Measurements from ENCODE around the gene ANKFN1. TPM values are rescaled to one million over a fixed set of nuclear protein-coding genes. Genes with fewer than 3 reads are reported as not detected.

ANKFN1 gene
- total RNA-seq, 1 experiment from 2014 or later: 1.4 TPM

DNA sequence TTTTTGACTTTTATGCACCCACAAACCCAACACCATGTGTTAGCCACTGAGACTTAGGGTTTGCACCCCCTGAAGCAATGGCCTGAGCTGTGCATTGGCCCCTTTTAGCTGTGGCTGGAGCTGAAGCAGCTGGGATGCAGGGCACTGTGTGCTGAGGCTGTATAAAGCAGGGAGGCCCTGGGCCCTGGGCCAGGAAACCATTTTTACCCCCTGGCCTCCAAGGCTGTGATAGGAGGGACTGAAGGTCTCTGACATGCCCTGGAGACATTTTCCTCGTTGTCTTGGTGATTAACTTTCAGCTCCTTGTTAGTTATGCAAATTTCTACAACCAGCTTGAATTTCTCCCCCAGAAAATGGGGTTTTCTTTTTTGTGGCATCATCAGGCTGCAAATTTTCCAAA lies 6.7 kb upstream of the ANKFN1 start:
- peak; percentile 43 for DNase-seq (ENCODE audit: low read depth)

DNA sequence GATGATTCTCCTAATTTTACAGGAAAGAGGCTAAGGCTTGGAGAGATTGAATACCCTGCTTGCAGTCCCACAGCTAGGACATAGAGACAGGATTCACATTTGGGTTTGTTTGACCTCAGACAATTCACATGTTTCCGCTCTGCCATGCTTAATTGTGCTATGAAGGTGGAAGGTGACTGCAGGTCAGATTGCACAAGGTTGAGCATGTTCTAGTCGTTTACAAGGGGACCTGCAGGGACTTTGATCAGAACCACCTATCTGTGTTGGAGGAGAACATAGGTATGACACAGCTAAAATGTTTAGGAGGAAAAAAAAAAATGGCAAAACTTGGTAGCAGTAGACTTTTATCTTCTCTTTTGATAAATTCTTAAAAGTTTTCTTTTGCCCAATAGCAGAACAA lies 4.9 kb upstream of the ANKFN1 start:
- no peak for DNase-seq (ENCODE audit: low read depth)

DNA sequence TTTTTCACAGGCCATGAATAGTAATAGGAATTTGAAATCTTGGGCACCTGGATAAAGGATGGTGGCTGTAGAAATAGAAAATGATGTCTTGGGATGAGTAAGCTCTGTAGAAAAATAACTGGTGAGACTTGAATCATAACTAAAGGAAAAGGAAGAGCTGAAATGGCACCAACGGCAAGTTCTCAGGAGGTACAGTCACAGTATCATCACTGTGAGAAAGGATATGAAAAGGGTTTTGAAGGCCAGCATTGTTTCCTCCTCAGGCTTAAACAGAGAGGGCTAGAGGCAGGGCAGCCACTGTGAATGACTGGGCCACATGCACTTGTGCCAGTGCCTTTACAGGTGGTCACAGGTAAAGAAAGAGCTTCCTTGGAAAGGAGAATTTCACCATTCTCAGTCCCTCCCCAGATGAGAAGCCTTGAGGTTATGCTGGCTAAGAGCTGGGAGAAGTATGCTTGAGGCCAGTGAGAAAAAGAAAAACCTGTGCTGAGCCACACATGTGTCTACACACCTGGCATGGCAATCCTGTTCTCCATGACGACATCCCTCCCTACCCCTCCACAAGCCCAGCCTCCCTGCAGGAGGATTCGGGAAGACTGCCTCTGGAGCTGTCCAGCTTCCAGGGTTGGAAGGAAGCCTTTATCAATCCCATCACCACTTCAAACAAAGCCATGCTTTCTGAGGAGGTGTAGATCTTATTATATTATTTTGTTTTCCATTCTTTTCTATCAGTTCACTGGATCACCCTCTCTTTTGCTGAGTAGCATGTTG lies 3.8 kb upstream of the ANKFN1 start:
- no peak for DNase-seq (ENCODE audit: low read depth)

DNA sequence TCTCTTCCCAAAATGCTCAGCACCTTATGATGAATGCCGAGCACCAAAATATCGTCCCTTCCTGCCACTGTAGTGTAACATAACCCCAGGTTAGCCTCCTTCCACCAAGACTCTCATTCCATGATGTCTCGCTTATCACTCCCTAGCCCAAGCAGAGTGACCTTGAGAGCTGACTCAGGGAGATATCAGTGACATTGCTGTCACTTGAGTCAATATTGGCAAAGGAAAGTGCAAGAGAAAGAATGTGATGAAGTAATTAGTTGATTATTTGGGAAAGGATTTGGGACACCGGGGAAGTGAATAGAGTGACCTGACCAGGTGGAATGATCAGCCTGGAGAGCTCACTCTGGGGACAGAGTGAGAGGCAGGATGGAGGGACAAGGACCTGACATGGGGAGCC lies 2.6 kb upstream of the ANKFN1 start:
- DNase-seq (ENCODE audit: low read depth): peak; percentile 68

DNA sequence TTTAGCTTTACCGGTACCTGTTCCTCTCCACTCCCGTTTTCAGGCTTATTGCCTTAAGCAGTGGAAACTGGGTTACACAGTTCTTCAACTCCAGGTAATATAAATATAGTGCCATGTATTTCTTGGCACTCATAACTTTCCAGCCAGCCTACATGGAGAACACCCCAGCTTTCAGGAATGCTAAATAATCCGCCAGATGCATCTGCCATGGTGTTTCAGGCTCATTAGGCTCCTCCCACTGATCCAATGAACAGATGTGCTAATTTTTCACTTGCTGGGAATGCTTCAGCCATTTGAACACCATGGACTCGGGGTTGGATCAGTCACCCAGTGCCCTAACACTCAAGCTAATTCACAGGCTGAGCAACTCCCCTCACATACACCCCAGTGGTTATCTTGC lies 4.6 kb downstream of the ANKFN1 start:
- DNase-seq (ENCODE audit: low read depth): no peak

DNA sequence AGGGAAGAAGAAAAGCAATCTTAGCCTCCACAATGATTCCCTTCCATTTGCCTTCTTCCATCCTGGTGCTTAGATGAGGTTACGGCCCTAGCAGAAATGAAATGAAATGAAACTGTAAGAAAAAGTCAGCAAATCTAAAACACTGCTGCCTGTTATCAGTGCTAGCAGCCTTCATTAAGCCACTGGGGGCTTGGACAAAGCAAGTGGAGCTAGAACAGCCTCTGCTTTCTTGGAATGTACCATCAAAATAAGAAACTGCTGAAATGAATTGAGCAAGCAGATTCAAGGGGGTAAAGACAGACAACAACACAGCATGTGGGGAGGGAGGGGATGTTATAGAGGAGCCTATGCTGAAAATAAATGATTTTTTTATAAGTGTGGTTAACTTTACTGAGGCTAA lies 5.1 kb downstream of the ANKFN1 start:
- DNase-seq (ENCODE audit: low read depth): no peak

DNA sequence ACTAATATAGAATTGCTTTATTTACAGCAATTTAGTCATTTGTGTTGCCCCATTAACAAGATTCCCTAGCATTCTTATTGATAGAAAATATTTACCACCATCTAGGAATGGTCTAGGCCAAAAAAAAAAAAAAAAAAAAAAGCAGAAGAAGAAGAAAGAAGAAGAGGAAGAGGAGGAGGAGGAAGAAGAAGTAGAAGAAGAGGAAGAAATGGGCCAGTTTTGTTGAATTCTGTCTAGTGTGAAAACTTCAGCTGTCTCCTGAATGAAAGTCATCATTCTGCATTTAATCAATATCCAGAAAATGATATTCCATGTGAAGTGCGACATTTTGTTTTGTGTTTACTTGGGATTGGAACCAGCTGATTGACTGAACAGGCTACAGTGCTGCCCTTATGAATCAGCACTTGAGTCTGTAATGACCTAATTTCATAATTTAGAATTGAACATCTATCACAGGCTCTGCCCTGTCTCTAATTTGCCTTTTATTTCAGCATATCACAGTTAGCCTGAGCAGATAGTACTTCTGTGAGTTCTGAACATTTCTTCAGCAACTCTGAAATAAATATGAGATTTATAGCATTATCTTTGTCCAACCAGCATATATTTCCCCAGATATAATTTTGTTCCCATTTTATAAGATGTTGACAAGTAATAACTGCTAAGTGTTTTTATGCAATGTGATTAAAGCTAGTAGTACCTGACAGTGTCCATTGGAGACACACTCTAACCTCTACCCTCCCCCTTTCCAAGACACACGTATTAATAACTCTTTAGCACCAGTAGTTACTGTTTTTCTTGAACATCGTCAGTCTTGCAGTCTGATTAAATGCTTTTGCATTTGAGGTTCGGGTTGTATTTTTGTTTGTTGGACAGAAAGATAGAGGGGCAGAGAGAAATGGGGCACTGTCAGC lies 5.9 kb downstream of the ANKFN1 start:
- DNase-seq (ENCODE audit: low read depth): no peak

DNA sequence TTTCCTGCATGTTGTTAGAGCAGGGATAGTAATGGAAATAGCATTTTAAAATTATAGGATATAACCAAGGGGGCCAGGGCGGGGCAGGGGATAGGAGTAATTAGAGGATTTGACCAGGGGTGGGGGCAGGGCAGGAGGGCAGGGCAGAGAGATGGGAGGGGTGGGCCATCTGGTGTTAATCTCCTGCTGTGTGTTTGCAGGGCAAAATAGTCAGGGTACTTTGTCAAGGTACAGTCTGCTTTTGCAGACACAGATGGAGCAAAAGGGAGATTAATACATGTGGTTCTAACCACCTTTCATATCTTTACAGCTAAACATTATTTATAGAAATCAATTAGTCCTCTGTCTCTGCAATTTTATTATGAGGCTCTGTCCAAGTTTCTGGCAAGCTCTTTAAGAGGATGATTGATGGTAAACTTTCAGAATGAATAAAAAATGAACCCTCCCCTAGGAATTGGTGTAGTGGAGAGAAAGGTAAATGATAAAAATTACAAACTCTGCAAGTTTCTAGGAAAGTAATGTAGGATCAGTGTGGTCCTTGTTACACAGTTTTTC lies 6.6 kb downstream of the ANKFN1 start:
- DNase-seq (ENCODE audit: low read depth): peak; percentile 57

DNA sequence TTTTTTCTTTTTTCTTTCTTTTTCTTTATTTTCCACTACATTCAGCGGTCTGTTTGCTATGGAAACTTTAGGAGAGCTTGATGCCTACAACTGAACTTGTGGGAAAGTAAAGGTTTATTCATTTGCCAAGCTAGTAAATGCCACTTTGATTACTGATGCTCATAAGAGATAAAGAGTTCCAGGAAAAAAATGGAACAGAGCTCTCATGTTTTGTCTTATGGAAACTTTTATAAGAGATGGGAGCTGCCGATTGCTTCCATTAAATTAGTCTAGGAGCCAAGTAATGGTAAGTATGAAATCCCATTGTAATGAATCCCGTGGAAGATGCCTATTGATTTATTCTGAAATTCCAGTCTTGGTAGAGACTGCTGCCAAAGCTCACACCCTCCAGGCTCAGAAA lies 7.1 kb downstream of the ANKFN1 start:
- DNase-seq (ENCODE audit: low read depth): peak; percentile 80

DNA sequence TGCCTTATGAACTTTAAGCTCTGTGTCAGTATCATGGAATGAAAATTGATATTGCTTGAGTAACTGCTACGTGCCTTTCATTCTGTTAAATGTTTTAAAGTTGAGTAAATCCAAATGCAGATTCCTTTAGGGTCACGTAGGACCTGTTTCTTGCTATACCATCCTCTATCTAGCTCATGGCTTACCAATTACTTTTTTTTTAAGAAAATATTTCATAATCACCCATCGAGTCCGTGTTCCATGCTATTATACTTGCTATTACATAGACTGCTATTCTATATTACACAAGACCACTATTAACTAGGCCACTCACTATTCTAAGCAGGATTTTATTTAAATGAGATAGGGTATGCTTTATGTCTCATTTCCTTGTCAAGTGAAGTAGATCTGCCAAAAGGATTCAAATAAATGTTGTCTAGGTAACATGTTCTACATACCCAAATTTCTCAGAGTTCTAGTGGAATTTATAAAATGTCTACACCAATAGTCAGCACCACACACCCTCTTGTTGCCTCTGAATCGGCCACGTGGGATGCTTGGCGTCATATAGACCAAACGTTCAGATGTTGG lies 11.9 kb downstream of the ANKFN1 start:
- no peak for DNase-seq (ENCODE audit: low read depth)

DNA sequence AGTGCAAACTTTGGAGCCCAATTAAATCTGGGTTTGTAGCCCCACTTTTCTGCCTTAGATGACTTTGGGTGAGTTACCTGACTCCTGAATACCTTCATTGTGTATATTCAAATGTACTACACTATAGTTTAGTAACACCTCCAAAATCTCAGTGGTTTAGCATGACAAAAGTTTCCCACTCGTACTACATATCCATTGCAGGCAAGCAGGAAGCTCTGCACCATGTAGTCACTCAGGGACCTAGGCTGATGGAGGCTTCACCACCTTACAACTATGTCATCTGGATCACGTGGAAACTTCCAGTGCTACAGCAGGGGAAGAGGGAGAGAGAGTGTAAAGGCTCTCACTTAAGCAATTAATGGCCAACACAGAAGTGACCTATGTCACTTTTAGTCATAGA lies 14.2 kb downstream of the ANKFN1 start:
- DNase-seq (ENCODE audit: low read depth): no peak

DNA sequence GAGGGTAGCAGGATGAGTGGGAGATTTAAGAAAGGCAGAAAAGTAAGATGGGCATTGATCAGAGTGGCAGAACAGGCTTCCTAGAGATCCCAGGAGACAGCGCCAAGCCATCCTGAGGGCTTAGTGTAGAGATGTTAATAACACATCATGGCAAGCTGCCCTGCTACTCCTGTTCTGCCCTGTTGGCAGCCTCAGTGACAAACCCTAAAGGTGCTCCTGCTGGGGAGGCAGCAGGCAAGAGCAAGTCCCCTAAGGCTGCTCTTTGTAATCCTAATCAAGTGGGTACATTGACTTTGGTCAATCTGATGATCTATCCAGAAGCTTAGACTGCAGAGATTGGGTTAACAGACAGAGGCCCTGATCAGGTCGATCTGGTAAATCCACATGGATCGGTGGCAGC lies 16.3 kb downstream of the ANKFN1 start:
- DNase-seq (ENCODE audit: low read depth): no peak

DNA sequence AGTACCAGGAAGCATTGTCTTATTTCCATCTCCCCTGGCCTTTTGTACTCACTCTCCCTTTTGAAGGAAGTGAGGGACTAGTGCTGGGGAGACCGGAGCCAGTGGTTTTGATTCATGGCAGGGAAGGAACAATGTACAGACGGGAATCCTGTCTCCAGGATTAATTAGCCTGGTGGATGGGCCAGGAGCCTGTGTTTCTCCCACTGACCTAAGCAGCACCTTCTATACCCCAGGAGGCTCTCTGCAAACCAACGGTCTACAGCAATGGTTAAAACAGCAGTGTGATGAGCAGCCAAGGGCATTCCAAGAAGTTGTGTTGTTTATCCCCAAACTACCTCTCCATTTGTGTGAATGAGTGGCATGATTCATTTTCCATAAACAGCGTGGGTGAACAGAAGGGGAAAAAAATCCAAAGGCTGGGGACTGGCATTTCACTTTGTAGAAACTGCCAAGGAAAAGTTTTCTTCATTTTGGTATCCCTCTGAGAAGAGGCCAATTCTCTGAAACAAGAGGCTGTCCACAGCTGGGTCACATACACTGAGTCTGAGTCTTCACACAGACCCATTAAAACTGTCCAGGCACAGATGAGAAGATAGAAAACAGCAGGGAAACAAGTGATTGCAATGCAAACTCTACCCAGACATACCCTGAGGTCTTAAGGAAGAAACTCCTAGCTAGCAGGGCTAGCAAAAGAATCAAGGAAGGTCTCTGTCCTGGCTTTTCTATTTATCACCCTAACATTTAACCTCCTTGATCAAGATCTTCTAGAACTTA lies 18.1 kb downstream of the ANKFN1 start:
- DNase-seq (ENCODE audit: low read depth): peak; percentile 55

DNA sequence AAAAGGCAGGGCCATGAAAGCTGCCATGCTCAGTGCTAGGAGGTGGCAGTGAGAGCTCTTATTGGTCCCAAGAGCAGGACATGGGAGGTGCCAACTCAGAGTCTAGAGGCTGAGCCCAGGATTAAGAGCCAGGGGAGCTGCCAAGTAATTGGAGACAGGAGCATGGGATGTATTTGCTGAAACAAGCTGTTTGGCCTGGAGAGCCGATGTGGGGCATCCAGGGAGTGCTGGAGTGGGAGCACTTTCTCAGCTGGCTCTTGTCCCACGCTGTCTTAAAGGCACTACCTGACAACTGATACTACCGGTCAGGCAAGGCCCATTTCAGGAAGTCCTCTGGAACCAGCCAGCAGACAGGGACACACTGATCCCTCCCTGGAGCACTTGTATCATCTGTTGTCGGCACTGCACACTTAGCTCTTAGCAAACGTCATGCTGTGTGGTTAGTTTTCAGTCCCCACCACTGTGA lies 19.3 kb downstream of the ANKFN1 start:
- peak; percentile 75 for DNase-seq (ENCODE audit: low read depth)

DNA sequence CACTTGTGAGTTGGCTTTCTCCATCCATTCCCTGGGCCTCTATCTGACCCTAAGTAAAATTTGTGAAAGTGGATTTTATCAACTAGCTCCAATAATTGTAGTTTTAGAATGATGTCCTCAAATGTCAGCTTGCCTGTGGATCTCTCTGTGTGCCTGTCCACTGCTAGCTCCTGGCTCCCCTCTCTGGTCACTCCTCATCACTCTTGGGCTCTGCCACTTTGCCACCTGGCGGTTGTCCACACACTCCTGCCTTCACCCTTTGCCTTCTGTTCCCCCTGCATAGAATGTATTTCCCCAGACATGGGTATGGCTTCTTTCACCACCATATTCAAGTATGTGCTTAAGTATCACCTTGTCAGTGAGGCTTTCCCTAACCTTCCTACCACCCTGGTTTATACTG lies 19.8 kb downstream of the ANKFN1 start:
- no peak for DNase-seq (ENCODE audit: low read depth)

DNA sequence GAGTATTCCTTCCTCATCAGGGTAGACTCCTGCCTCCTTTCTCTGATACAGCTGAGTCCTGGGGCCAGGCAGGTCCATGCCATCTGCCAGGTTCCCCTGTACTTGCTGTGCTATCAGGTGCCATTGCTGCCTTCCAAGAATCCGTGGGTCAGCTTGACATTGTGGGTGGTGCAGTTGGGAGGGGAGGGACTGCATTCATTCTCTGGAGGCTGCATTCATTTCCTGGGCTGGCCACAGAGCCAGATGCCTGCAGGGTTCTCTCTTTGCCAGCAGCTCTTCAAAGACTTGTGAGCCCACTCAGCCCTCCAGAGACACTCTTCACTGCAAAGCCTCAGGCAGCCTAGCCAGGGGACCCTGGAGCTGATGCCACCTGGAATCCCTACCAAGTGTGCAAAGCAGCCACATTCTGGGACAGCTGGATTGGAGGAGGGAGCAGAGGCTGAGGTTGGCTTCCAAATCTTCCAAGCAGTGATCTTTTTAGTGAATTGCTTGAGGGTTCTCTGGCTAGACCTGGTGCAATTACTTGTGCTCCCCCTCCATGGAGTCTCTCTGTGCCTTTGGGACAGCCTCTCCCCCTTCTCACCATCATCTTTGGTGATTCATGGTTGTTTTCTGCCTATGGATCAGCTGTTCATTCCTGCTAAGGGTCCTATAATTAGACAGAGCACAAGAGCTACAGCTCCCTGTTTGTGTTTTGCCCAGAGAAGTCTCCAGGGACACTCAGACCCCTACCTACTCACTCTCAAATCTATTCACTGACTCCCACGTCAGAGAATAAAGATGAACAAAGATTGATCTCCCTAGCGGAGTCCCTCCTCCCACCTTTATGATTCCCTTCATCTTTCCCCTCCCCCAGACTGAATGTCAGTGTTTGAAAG lies 20.9 kb downstream of the ANKFN1 start:
- peak; percentile 64 for DNase-seq (ENCODE audit: low read depth)

DNA sequence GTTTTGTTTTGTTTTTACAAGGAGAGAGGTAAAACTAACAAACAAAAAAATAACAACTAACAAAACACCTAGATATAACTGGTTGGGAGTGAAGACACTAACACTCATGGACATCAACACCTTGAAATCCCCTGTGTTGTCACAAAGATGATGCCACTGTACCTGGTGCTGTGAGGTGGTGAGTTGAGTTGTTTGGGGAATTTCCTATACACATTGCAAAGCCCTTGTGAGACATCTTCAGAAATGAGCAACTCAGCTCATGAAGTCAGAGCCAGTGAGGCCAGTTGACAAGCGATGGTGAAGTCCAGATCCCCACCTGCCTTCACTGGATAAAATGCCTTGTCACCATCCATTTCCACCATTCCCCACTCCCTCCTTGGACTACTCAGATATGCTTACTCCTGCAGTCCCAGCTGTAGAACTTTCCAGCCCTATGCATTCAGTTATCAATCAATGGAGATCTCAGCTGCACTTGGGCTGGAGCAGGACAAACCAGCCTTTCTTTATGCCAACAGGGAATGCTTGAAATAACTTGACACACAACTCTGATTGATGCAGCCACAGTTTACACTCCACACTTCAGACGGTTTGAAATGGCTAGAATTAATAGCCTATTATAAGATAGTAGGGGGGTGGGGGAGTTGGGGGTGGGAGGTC lies 22.2 kb downstream of the ANKFN1 start:
- no peak for DNase-seq (ENCODE audit: low read depth)

DNA sequence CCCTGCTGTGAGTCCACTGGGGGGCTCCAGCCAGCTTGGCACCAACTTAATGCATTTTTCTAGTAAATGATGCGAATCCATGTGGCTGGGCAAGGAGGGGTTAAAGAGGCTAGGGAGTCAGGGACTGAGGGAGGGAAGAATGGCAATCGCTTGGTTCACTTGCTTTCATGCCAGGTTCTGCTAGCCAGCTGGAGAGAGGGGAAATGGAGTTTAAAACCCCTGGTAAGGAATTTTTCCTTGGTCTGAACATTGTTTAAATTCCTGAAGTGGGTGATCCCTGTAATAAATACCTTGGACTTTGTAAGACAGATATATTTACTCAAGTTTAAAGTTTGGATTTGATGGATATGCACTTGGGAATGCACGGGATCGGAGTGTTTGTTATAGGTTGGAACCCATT lies 22.8 kb downstream of the ANKFN1 start:
- peak; percentile 60 for DNase-seq (ENCODE audit: low read depth)

DNA sequence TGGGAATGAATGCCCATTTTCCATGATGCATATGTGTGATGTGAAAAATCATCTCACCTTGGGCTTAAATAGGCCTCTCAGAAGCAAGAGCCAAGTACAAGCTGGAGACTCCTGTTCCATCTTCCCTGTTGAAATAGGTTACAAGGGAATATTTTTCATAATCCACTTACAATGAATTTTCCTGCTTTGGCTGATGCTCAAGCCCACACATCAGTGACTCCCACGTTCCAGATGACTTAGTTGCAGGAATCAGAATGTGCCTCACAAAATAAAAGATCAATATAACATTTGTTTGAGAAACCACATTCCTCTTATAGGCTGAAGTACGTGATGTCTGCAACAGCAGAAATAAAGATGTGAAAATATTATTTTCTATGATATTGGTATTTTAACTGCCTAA lies 24.1 kb downstream of the ANKFN1 start:
- no peak for DNase-seq (ENCODE audit: low read depth)

DNA sequence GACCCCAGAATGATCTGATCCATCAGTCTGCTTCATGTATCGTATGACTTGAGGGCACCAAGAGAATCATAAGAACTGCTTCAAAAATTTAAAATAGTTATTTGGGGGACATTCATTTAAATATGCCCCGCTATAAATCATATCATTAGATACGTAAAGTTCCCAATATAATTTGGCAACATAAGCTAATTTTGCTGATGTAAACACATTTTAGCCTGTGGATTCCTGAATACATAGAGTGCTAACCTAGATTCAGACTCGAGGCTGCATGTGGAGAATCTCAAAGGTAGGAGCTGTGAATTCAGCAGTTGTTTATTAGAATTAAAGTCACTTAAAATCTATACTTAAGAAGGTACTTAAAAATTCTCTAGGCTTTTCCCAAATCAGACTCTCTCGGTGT lies 24.9 kb downstream of the ANKFN1 start:
- DNase-seq (ENCODE audit: low read depth): no peak

Data from M059J (cell line).